DLD1 (cell line): Measurements from ENCODE around the gene KCNQ1.

Experiments
- in situ Hi-C: cut with HindIII; loops from 2 replicates; pipeline ENCODE4 v1.10.0; 2017; ENCODE audit warnings: low sequenced_read_pairs

The KCNQ1 gene

GRCh38 chr11:2422461-2423156, 22.2 kb upstream of the KCNQ1 start:
- in situ Hi-C loops: no loop called here

DNA sequence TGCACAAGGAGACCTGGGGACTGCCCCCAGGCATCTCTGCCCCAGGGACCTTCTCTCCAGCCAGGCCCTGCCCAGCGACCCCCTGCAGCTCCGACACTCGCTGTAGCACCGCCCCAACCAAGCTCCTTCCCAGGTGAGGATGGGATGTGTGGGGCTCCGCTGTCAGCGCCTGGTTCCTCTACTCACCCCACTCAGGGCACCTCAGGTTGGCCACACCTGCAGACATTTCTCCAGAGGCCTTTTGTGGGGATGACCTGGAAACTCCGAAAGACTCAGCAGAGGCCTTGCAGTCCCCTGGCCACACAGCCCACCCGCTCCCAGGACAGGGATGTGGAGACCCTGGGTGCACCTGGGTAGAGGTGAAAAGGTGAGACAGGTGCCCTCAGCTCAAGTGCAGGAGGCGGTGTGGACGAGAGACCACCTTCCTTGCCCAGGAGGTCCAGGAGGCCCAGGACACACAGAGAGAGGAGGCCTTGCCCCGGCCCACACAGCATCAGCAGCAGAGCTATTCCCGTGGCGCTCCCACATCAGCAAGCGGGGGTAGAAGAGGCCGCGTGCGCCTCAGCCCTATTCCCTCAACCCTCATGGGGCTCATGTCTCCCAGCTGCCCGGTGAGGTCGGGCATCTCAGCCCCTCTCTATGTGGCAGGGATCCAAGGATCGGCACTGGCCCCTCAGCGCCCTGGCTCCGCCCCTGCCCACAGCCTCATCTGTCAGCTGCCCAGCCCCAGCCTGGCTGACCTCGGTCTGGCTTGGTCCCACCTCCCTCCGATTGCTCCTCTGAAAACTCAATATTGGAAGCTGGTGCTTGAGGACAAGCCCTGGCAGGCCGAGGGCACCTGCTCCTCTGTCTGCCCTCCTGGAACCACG, 21.4 kb upstream of the KCNQ1 start:
- in situ Hi-C loops: no loop called here

DNA sequence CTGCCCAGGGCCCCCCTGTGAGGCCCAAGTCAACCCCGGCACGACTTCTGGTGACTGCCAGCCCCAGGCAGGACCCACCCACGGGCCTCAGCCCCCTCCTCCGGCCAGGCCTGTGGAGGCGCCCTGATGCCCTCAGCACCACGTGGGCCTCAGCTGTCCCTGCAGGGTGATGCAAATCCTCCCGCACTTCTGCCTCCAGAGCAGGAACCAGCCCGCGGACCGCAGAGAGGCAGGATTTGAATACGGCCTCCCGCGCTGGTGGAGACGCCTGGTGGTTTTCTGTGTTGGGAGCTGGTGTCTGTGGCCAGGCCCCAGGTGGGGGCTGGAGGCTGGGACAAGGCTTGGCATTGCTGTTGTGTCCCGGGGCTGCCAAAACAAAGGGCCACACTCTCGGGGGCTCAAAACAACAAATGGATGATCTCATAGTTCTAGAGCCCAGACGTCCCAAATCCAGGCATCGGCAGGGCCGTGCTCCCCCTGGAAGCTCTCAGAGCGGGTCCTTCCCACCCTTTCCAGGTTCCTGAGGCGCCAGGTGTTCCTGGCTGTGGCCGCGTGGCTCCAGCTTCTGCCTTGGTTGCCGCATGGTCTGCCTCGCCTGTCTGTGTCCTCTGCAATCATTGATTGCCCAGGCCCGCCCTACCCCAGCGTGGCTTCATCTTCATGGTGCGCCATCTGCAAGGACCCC, 19.9 kb upstream of the KCNQ1 start:
- in situ Hi-C loops: no loop called here

DNA sequence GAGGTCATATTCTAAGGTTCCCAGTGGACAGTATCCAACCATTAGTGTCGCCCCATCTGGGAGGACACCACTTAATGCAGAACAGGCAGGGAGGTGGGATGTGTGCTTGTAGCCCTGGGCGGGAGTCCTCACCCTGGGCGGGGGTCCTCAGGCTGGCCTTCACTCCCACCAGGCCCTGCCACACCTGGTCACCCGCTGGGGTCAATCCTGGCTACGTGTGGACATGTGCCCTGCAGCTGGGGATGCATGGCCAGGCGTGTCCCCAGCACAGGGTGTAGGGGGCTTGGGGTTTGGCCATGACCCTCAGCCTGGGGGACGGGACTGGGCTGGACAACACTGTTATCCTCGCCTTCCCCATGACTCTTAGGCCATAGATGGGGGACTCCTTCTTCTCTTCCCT, 19.3 kb upstream of the KCNQ1 start:
- in situ Hi-C loops: no loop called here

DNA sequence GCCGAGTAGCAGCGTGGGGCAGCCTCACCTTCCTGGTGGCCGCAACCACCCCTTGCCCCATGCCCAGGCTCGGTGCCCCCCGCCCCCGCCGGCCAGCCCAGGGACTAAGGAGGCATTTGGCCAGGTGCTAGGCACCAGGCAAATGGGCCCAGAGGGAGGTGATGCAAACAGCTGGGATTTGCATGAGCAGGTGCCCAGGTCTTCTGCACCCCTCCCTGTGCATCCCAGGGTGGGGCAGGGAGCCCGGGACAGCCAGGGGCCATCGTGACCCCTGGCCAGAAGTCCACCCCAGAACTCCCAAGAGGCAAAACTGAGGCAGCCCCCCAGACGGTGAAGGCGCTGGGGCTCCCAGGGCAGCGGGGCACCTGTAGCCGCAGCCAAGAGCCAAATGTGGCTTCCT, 18.6 kb upstream of the KCNQ1 start:
- in situ Hi-C loops: no loop called here

GRCh38 chr11:2426826-2427521, 17.8 kb upstream of the KCNQ1 start:
- in situ Hi-C loops: no loop called here

DNA sequence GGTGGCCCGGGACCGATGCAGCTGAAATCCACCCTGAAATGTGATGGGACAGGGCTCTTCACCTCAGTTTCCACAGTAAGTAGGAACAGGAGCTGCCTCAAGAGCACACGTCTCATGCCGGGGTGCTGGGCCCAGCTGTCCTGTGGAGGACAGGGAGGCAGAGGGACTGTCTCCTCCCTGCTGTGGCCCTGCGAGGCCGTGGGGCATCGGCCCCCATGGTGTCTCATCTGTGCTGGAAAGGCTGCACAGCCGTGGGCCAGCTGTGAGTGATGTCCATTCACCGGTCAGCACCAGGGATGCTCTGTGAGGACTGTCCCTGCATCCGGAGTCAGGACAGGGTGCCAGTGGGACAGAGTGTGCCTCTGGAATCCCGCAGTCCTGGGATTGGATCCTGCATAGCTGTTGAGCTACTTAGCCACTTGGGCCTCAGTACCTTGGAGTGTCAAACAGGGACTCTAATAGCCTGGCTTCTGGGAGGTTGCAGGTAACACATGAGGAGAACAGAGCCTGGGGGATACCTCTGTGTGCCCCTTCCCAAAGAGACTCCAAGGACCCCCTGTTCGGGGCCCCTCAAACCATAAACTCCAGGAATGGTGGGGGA, 17.0 kb upstream of the KCNQ1 start:
- in situ Hi-C loops: no loop called here

GRCh38 chr11:2428322-2428795, 16.4 kb upstream of the KCNQ1 start:
- in situ Hi-C loops: no loop called here

DNA sequence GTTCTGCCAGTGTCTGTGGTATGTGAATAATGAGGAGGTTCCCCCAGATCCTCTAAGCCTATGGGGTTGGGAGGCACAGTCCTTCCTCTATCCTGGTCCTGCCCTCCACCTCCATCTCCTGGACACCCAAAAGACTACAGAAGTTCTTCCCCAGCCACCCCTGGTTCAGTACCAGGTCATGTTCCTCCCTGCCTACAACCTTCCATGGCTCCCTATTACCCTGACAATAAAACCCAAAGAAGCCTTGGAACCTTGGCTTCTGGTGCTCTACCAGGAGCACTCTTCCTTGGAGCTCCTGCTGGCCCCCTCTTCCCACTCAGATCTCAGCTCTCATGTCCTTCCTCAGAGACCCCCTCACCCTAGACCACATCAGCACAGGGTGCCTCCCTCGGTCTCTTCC, 13.4 kb upstream of the KCNQ1 start:
- in situ Hi-C loops: no loop called here

DNA sequence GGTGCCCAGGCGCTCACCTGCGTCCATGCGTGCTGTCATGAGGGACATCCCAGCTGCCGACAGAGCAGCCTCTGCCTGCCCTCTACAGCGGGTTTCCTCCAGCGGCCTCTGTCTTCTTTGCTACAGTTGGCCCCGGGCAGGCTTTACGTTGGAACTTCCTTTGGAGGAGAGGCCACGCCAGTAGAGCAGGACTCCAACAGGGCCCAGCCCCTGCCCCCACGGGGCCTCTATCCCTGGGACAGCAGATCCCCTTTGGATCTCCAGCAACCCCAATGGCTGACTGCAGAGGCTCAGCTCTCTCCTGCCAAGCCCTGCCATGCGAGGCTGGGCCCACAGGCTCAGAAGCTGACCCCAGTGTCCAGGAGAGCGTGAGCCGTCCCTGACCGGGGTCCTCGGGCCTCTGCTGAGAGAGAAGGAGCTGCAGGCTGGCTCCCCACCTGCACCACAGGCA, 12.6 kb upstream of the KCNQ1 start:
- in situ Hi-C loops: no loop called here

DNA sequence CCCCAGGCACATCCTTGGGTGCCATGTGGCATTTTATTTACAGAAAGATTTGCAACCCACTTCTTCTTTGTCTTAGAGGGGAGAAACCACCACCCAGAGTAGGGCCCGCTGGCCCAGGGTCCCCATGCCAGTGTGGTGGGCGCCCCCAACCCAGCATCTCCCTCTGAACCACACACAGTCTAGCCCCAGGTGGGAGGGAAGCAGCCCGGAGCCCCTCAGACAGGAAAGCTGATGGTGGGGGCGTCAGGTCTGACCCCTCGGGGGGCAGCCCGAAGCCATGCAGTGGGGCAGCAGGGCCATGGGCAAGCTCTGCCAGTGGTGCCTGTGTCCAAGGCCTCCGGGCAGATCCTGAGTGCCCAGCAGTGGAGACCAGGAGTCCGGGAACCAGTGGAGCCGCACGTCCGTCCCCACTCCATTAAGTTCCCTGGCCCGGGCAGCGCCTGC, 12.2 kb upstream of the KCNQ1 start:
- in situ Hi-C loops: no loop called here

DNA sequence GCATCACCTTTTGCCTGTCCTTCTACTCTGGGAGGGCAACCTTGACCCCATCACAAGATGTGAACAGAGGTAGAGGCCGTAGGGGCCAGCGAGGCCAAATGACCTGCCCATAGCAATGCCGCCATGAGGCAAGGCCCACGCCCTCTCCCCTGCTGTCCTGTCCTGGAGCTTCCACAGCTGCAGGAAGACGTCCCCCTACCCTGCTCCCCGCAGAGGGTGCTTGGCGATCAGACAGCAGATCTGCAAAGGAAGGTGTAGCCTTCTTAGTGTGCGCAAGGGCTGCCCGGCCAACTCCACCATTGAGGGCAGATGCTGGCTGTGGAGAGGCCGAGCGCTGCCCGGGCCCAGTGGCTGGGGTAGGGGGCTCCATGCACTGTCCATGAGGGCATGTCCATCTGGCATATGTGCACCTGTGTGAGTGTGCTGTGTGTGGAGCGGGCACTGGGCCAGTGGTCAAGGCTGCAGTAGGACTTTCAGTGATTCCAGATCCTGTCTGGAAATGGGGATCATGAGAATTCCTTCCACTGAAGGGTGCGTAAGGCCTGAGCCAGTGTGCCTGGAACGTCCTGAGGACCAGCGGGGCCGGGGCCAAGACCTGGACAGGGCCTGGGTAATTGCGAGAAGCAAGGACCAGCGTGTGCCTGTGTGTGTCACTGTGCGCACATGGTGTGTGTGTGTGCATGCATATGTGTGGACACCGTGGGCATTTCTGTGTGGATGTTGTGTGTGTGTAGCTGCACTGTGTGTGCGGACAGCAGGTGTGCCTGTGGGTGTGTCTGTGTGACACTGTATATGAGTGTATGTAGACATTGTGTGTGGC, 11.5 kb upstream of the KCNQ1 start:
- in situ Hi-C loops: no loop called here

GRCh38 chr11:2434008-2434407, 10.8 kb upstream of the KCNQ1 start:
- in situ Hi-C loops: no loop called here

- in situ Hi-C loops: no loop called here
Measured at GRCh38 chr11:2434506-2435255, 10.1 kb upstream of the KCNQ1 start.

- in situ Hi-C loops: no loop called here
Measured at GRCh38 chr11:2435288-2436012, 9.4 kb upstream of the KCNQ1 start.

DNA sequence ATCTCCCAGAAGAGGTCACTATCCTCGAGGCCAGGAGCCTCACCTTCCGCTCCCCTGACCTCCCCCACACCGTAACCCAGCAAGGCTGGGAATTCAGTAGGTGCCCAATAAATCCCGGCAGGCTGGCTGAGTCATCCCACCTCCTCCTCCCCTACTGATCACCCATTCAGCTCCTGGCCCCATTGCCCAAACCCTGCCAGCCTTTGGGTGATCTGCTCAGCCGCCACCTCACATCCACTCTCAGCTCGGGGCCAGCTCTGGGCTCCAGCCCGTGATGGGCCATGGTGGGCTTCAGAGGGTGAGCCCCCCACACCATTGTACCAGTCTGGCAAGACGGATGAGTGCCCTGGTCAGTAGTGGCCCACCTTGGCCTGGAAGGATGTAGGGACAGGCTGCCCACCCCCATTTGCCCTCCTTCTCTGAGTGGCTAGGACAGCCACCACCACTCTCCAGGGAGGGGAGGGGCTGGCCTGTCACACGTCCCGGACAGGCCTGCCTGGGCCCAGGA, 8.7 kb upstream of the KCNQ1 start:
- in situ Hi-C loops: no loop called here

GRCh38 chr11:2436521-2437031, 8.2 kb upstream of the KCNQ1 start:
- in situ Hi-C loops: no loop called here

- in situ Hi-C loops: no loop called here
Measured at GRCh38 chr11:2437516-2437915, 7.3 kb upstream of the KCNQ1 start.
